HepG2 (cell line): Measurements from ENCODE around the gene GABBR2. TPM values are rescaled to one million over a fixed set of nuclear protein-coding genes. Genes with fewer than 3 reads are reported as not detected.

Experiments
- ATAC-seq: fragments of 200-7000 bp; cut with Tn5 transposase; 3 replicates; pipeline ENCODE4 v1.9.1; 2020; ENCODE audit warnings: mild to moderate bottlenecking, moderate library complexity
- BruUV-seq: library from RNA; stranded (reverse); fragments of 400-500 nt; replicated peaks from 2 replicates; lab custom pipeline; 2021; lab: Mats Ljungman, UMichigan
- CTCF ChIA-PET: fragments of 300-600 bp; formaldehyde crosslinking; extraction: SDS; loops from one replicate; lab custom pipeline; 2021; ENCODE audit warnings: low total read pairs, inconsistent platforms, low intra/inter-chr PET ratio; lab: Yijun Ruan, JAX
- POLR2A ChIA-PET: fragments of 350-600 bp; sonication (Branson Sonifier 250); formaldehyde crosslinking; loops from one replicate; lab custom pipeline; 2020; ENCODE audit warnings: antibody characterized with exemption, inconsistent platforms; lab: Yijun Ruan, JAX
- DNase-seq: peaks from one replicate; pipeline ENCODE4 v3.0.0-alpha.2; 2015; ENCODE audit warnings: low spot score
- FAIRE-seq: peaks from 3 replicates; lab custom pipeline; 2011; peaks lifted over from hg19 to GRCh38; lab: Jason Lieb, UNC
- H2AFZ ChIP-seq: one replicate; pipeline ENCODE4 v1.6.1; 2011; ENCODE audit warnings: low read length, inconsistent platforms
- H3K27ac ChIP-seq: fragments of 300-600 bp; 3 replicates; pipeline ENCODE4 v1.8.0; 2011; ENCODE audit warnings: mixed run types, mild to moderate bottlenecking, mixed read lengths, low read length, inconsistent platforms; ENCODE audit not compliant: insufficient read depth; ENCODE audit errors: extremely low read length
- H3K27me3 ChIP-seq, 2 experiments: fragments of 200-600 bp in 1 of 2; 2 replicates in 1 of 2; 3 replicates in 1 of 2; pipeline versions ENCODE4 v1.6.0 to v1.8.0; 2011; ENCODE audit warnings: low read length in 2 of 2, mild to moderate bottlenecking in 2 of 2, moderate library complexity in 2 of 2, inconsistent platforms in 1 of 2; ENCODE audit not compliant: insufficient read depth in 2 of 2, control insufficient read depth in 1 of 2
- H3K36me3 ChIP-seq, 2 experiments: fragments of 200-600 bp in 1 of 2; replicated peaks in 1 of 2; 2 replicates in 1 of 2; 3 replicates in 1 of 2; pipeline versions ENCODE4 v1.5.1 to v1.8.0; 2011; ENCODE audit warnings: low read length in 2 of 2, inconsistent platforms in 1 of 2; ENCODE audit not compliant: insufficient read depth in 2 of 2, control insufficient read depth in 1 of 2
- H3K4me1 ChIP-seq: 2 replicates; pipeline ENCODE4 v1.5.1; 2012; ENCODE audit warnings: low read length, inconsistent platforms; ENCODE audit not compliant: insufficient read depth
- H3K4me2 ChIP-seq: 2 replicates; pipeline ENCODE4 v1.6.0; 2011; ENCODE audit warnings: low read depth, low read length, inconsistent platforms
- H3K4me3 ChIP-seq, 3 experiments: fragments of 200-600 bp in 1 of 3; sonication (generic), shearing (Covaris generic) in 1 of 3; replicated peaks in 1 of 3; 2 replicates each; pipeline ENCODE4 v1.5.1; 2011 to 2016; ENCODE audit warnings: low read length in 3 of 3, inconsistent platforms in 2 of 3, low read depth in 2 of 3, mild to moderate bottlenecking in 2 of 3, control low read depth in 1 of 3, mixed read lengths in 1 of 3; ENCODE audit not compliant: insufficient read depth in 1 of 3
- H3K79me2 ChIP-seq: one replicate; pipeline ENCODE4 v1.6.1; 2011; ENCODE audit warnings: low read length, inconsistent platforms; ENCODE audit not compliant: insufficient read depth
- H3K9ac ChIP-seq: 2 replicates; pipeline ENCODE4 v1.6.0; 2011; ENCODE audit warnings: mild to moderate bottlenecking, low read depth, low read length, inconsistent platforms; ENCODE audit not compliant: insufficient read depth
- H3K9me3 ChIP-seq: 2 replicates; pipeline ENCODE4 v1.5.1; 2012; ENCODE audit warnings: mild to moderate bottlenecking, low read length
- H4K20me1 ChIP-seq: 2 replicates; pipeline ENCODE4 v1.6.0; 2011; ENCODE audit warnings: inconsistent platforms, mild to moderate bottlenecking, low read length, moderate library complexity; ENCODE audit not compliant: insufficient read depth
- GPN1 ChIP-seq: sonication (generic); formaldehyde crosslinking; IDR thresholded peaks from 2 replicates; pipeline ENCODE4 v1.5.1; 2020; ENCODE audit warnings: missing genetic modification reagents, borderline replicate concordance
- KLF13 ChIP-seq: sonication (generic); formaldehyde crosslinking; IDR thresholded peaks from 2 replicates; pipeline ENCODE4 v1.4.0; 2020; ENCODE audit warnings: mild to moderate bottlenecking, missing genetic modification reagents
- NFE2L2 ChIP-seq: fragments of 150-350 bp; IDR thresholded peaks from 2 replicates; pipeline ENCODE4 v1.6.1; 2014; ENCODE audit warnings: low read length
- PHF20 ChIP-seq: sonication (generic); formaldehyde crosslinking; IDR thresholded peaks from 2 replicates; pipeline ENCODE4 v1.5.0; 2020; ENCODE audit warnings: mild to moderate bottlenecking, missing genetic modification reagents
- SMAD9 ChIP-seq: sonication (generic); formaldehyde crosslinking; IDR thresholded peaks from 2 replicates; pipeline ENCODE4 v1.5.1; 2020; ENCODE audit warnings: mild to moderate bottlenecking, missing genetic modification reagents
- TRIM24 ChIP-seq: sonication (generic); formaldehyde crosslinking; IDR thresholded peaks from 2 replicates; pipeline ENCODE4 v1.8.0; 2022; ENCODE audit warnings: mild to moderate bottlenecking, missing genetic modification reagents
- ZNF556 ChIP-seq: sonication (generic); formaldehyde crosslinking; IDR thresholded peaks from 2 replicates; pipeline ENCODE4 v1.4.0; 2020; ENCODE audit warnings: mild to moderate bottlenecking, missing genetic modification reagents, borderline replicate concordance
- ZNF691 ChIP-seq: sonication (generic); formaldehyde crosslinking; IDR thresholded peaks from 2 replicates; pipeline ENCODE4 v1.4.0; 2020; ENCODE audit warnings: missing genetic modification reagents, low read depth, mild to moderate bottlenecking, borderline replicate concordance
- ZNF784 ChIP-seq: sonication (generic); formaldehyde crosslinking; IDR thresholded peaks from 2 replicates; pipeline ENCODE4 v1.5.1; 2020; ENCODE audit warnings: missing genetic modification reagents, mild to moderate bottlenecking, borderline replicate concordance
- WGBS: methylation state at CpG from one replicate; pipeline ENCODE4 v1.1.6; 2017; ENCODE audit warnings: low lambda C conversion rate; 5-methylcytosine and 5-hydroxymethylcytosine counted together
- in situ Hi-C: cut with HindIII; loops from 2 replicates; pipeline ENCODE4 v1.10.0; 2017; ENCODE audit warnings: low pct_unique_long_range_greater_than_20kb; ENCODE audit not compliant: extremely low pct_ligation_motif_present
- intact Hi-C: fragments of 100-400 bp; cut with micrococcal nuclease; formaldehyde crosslinking; loops from one replicate; pipeline ENCODE4 v1.10.0; 2022; ENCODE audit not compliant: unreplicated experiment
- polyA plus RNA-seq, 8 experiments: library from polyadenylated mRNA; depleted of rRNA in 3 of 8; stranded (reverse) in 7 of 8; unstranded in 1 of 8; fragments of >200 nt; fragmentation: Illumina TruSeq in 4 of 8; extraction: Trizol in 4 of 8; gene quantifications; 2 replicates each; pipeline versions ENCODE4 v1.2.1 to v1.2.3, GENCODE V29; 2011 to 2016; ENCODE audit warnings: low read depth in 4 of 8, missing spikeins in 1 of 8, mixed read lengths in 1 of 8; ENCODE audit not compliant: insufficient read depth in 1 of 8
- total RNA-seq, 5 experiments: library from RNA; depleted of rRNA; stranded (reverse); fragments of >200 nt; fragmentation: Illumina TruSeq; extraction: Trizol; gene quantifications; 2 replicates each; pipeline ENCODE4 v1.2.3, GENCODE V29; 2016; ENCODE audit warnings: low read depth in 1 of 5

Gene GABBR2
- total and polyA plus RNA-seq, 2 of the 13 experiments (the other 11 are each of a cell fraction or from before 2014, with no cell fraction given): 0.02 TPM; not detected in 1

- TF ChIP-seq ZNF784 (CRISPR knock-in tag) (no peak), ZNF556 (no peak), TRIM24 (CRISPR knock-in tag) (no peak), SMAD9 (CRISPR knock-in tag) (no peak), GPN1 (no peak), PHF20 (no peak), ZNF691 (no peak)
Measured at GRCh38 chr9:98576354-98576753, 132.4 kb downstream of the GABBR2 start (continued).

GRCh38 chr9:98575379-98576346 is 133.1 kb downstream of the GABBR2 start:
- H3K27ac ChIP-seq: no peak overlapping the region

More at GRCh38 chr9:98575379-98576346, 133.1 kb downstream of the GABBR2 start:
- Histone ChIP-seq H3K79me2 (no peaks in the 10 kb centered on the region), H3K9me3 (no peaks in the 10 kb centered on the region), H3K9ac (no peak overlapping the region), H3K27me3 (0 out of 5 replicates have a peak, but pooled peaks cover 0 to 5% of the 10 kb centered on the region in 2 experiments), H3K4me2 (no peak overlapping the region), H2AFZ (no peak overlapping the region), H3K4me3 (no peak overlapping the region), H4K20me1 (no peaks in the 10 kb centered on the region), H3K36me3 (no peaks in the 10 kb centered on the region), H3K4me1 (no peaks in the 10 kb centered on the region)
- 29% methylated on average over 8 of the region's 13 CpGs for WGBS
- TF ChIP-seq NFE2L2 (peak; percentile 70; the same call in 1 of the 2 replicates), KLF13 (CRISPR knock-in tag) (no peak)
- BruUV-seq: no TSS peak
- ChIA-PET POLR2A (no interaction called here), CTCF (no interaction called here)
- intact Hi-C loops: no loop called here
- DNase-seq: no peak
- in situ Hi-C loops: no loop called here
- ATAC-seq: no peak
- FAIRE-seq: no peak
